IPS DF 6.9 (cell line): Measurements from ENCODE around the gene DNAI1.

Experiments used
- DNase-seq: peaks from one replicate; pipeline ENCODE4 v3.0.0-alpha.2; 2013; ENCODE audit warnings: low read depth, low spot score
- H3K27ac ChIP-seq: one replicate; pipeline ENCODE4 v1.5.1; 2013; ENCODE audit warnings: low read length, control low read depth
- H3K27me3 ChIP-seq: 2 replicates; pipeline ENCODE4 v1.6.1; 2013; ENCODE audit warnings: mild to moderate bottlenecking, low read length; ENCODE audit not compliant: control insufficient read depth, insufficient read depth
- H3K36me3 ChIP-seq: 2 replicates; pipeline ENCODE4 v1.6.1; 2013; ENCODE audit warnings: low read length; ENCODE audit not compliant: control insufficient read depth, insufficient read depth
- H3K4me1 ChIP-seq: 2 replicates; pipeline ENCODE4 v1.6.1; 2013; ENCODE audit warnings: low read length; ENCODE audit not compliant: control insufficient read depth, insufficient read depth
- H3K4me3 ChIP-seq: 2 replicates; pipeline ENCODE4 v1.5.1; 2013; ENCODE audit warnings: mild to moderate bottlenecking, low read length
- H3K9me3 ChIP-seq: 2 replicates; pipeline ENCODE4 v1.6.1; 2013; ENCODE audit warnings: low read length, inconsistent platforms; ENCODE audit not compliant: control insufficient read depth, insufficient read depth
- WGBS: extraction: QIAGEN DNeasy Blood & Tissue Kit; methylation state at CpG from one replicate; pipeline ENCODE4 v1.1.7; 2013; ENCODE audit warnings: mixed read lengths, missing lambda C conversion rate; ENCODE audit not compliant: insufficient read length, insufficient coverage; 5-methylcytosine and 5-hydroxymethylcytosine counted together

Gene DNAI1

DNA sequence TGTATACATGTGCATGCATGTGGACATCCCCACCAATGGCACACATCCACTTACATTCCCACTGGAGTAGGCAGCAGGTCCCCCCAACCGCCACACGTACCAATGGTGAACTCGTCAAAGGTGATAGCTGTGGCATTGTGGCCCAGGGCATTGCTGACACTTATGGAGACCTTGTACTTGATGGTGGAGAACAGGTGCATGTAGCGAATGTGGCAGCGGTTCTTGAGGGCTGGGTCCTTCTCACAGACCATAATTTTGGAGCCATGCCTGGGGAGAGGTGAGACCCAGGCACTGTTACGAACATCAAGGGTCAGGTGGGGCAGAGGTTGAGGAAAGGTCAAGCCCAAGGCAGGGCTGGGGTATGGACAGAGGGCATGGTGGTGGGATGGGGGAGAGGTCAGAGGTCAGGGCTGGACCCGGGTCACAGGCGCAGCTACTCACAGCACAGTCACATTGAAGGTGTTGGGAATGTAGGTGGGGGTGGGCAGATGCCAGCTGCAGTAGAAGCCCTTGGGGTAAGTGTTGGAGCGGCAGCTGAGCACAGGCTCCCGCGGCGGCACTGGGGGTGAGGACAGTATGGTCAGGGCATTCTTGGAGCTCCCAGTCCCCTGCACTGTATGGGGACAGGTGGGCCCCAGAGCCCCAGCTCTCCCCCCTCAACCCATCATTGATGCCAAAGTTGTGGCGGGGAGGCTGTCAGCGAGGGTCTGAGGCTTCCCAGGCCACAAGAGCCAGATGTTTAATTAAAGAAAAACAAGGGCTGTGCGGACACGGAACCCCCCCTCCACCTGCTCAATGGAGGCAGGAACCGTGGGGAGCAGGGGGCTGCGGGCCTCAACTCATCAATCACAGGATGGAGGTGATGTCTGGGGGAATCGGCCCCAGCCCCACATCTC, 99.1 kb downstream of the DNAI1 start:
- Histone ChIP-seq H3K4me3 (no peak overlapping the region), H3K4me1 (peaks cover 16% of the 10 kb centered on the region), H3K36me3 (no peaks in the 10 kb centered on the region), H3K27ac (no peak overlapping the region), H3K9me3 (no peaks in the 10 kb centered on the region), H3K27me3 (no peaks in the 10 kb centered on the region)
- DNase-seq = no peak
- WGBS = no CpG with 5 or more reads among the region's 19 CpGs

DNA sequence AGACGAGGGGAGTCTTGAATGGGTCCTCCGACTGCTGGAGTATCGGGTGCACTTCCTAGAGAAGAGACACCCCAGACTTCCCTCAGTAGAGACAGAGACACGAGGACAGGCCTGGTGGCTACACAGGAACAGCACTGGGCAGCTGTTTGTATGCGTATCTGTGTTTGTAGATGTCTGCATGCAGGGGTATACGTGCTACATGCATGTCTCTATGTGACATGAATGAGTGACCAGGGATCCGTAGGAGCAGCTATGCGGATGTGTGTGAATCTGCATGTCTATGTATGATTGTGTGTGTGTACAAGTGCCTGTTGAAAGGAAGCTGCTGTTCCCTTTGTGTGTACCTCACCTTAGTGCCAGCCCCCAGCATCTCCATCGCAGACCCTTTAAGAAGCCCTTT, 99.8 kb downstream of the DNAI1 start:
- DNase-seq = no peak
- Histone ChIP-seq H3K27ac (no peak overlapping the region), H3K4me3 (no peak overlapping the region), H3K27me3 (no peaks in the 10 kb centered on the region; the same call in 1 of the 2 replicates), H3K4me1 (peaks cover 16% of the 10 kb centered on the region), H3K36me3 (no peaks in the 10 kb centered on the region), H3K9me3 (no peaks in the 10 kb centered on the region)
- WGBS = no CpG with 5 or more reads among the region's 9 CpGs

DNA sequence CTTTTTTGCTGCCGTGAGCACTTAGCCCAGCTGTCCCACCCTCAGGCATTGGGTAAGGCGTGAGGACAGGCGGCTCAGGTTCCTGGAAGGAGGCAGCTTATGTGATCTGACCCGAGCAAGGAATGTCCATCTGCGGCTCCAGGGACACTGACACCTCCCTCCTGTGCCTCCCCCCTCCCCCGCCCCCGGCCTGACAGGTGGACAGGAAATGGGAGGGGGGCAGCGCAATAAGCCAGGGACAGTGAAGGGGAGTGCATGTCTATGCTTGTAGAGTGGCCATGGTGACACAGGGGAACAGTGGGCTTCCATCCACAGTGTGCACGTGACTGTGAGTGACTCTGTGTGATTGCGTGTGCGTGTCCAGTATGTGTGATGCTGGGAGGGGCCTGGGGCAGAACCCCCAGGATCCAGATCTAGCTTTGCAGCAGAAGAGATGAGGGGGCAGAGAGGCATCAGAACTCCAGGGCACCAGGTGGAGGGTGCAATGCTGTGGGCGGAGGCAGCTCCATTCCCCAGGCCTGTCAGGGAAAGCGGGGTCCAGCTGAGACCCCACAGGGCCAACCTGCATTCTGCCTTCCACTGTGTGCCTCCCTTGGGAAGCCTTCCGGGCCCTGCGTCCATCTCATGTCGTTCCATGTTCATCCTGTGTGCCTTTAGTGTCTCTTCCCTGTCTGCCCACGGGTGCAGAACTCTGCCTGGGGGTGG, 100.5 kb downstream of the DNAI1 start:
- no peaks in the 10 kb centered on the region for H3K9me3 ChIP-seq
- no peak overlapping the region for H3K4me3 ChIP-seq
- H3K4me1 ChIP-seq = peaks cover 16% of the 10 kb centered on the region
- no peak for DNase-seq
- H3K27me3 ChIP-seq = no peaks in the 10 kb centered on the region; the same call in 1 of the 2 replicates
- no CpG with 5 or more reads among the region's 17 CpGs for WGBS
- H3K36me3 ChIP-seq = no peaks in the 10 kb centered on the region
- no peak overlapping the region for H3K27ac ChIP-seq

DNA sequence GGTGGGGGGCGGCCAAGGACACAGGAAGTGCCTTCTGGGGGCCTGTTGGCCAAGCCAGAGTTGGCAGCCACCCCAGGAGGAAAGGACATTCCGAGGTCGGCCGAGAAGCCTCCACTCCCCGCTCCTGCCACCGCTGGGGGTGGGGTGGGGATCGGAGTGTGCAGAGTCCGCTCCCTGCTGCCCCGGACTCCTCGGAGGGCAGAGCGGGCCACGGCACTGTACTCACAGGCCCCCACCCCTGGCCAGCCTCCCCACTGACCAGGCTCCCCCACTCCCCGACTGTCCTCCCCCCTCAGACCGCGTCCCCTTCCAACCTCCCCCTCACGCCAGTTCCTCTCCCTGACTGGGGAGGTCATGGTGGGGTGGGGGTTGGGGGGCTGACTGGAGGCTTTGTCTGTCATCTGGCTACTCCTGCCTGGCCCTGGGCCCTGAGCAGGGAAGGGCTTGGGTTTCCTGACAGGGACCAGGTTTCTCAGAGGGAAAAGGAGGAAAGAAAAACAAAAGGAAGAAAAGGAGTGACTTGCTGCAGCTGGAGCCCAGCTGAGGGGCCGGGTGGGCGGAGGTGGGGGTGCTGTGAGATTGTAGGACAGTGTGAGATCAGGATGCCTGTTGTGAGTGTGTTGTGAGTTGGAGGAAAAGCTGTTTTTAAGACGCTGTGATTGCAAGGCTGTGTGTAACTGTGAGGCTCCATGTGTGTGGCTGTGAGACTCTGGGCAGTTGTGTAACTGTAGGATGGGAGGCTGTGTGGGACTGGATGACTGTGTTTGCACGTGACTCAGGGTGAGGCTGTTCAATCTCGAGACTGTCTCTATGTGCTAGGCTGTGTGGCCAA, 101.2 kb downstream of the DNAI1 start:
- Histone ChIP-seq H3K27me3 (no peaks in the 10 kb centered on the region; the same call in 1 of the 2 replicates), H3K4me1 (peaks cover 14% of the 10 kb centered on the region), H3K4me3 (no peak overlapping the region), H3K9me3 (no peaks in the 10 kb centered on the region), H3K27ac (no peak overlapping the region), H3K36me3 (no peaks in the 10 kb centered on the region)
- DNase-seq = no peak
- WGBS = no CpG with 5 or more reads among the region's 21 CpGs

DNA sequence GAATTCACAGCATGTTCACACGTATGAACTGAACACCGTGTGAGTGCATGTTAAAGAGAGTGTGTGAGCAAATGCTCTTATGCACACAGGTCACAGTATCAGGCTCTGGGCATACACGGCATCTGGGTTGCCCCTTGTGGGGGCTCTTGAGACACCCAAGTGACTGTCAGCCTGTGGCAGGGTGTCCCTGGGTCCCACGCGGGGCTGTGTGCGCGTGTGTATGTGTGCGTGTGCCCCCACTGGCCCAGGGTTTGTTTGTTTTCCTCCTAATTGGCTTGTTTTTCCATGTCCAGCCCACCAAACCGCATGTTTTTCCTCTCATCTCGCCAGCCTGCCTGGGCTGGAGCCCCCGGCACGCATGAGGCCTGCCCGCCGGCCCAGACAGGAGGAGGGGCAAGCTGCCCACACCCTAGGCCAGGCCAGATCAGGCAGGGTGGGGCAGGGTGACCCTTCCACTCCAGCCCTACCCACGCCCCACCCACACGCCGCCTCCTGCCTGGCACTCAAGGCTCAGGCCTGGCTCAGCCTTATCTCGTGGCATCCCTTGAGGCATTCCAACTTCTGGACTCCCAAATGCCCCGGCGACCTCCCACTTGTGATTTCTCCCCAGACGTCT, 102.1 kb downstream of the DNAI1 start:
- DNase-seq = no peak
- H3K9me3 ChIP-seq = no peaks in the 10 kb centered on the region
- peaks cover 8% of the 10 kb centered on the region for H3K4me1 ChIP-seq
- H3K27me3 ChIP-seq = no peaks in the 10 kb centered on the region; the same call in 1 of the 2 replicates
- no peak overlapping the region for H3K4me3 ChIP-seq
- H3K27ac ChIP-seq = no peak overlapping the region
- H3K36me3 ChIP-seq = no peaks in the 10 kb centered on the region
- WGBS = no CpG with 5 or more reads among the region's 21 CpGs

DNA sequence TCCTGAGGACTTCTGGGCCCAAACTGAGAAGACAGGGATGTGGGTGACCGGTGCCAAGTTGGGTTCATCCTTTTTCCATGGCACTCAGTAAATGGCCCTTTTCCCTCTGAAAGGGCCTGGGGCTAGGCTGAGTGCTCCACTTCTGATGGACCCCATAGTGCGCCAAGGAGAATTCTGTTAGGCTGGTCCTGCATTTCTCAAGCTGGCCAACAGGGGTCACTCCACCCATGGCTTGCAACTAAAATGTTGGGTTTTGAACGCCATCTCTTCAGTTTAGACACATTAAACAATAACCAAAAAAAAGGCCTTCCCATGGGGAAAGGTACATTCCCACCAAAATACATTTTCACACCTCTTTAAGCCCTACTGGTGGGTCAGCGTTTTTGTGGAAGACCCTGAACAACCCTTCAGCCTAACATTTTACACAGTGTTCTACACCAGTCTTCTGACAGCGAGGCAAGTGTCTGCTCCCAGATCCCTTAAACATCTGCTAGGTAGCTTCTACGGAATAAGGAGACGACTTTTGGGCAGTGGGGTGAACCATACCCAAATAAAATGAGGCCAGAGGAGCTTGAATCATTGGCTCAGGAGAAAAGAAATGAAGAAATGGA, 103.6 kb downstream of the DNAI1 start:
- no peaks in the 10 kb centered on the region for H3K36me3 ChIP-seq
- H3K9me3 ChIP-seq = no peaks in the 10 kb centered on the region
- WGBS = no CpG with 5 or more reads among the region's 7 CpGs
- no peak overlapping the region for H3K4me3 ChIP-seq
- H3K27ac ChIP-seq = no peak overlapping the region
- H3K27me3 ChIP-seq = no peaks in the 10 kb centered on the region; the same call in 1 of the 2 replicates
- DNase-seq = no peak
- H3K4me1 ChIP-seq = peaks cover 8% of the 10 kb centered on the region

DNA sequence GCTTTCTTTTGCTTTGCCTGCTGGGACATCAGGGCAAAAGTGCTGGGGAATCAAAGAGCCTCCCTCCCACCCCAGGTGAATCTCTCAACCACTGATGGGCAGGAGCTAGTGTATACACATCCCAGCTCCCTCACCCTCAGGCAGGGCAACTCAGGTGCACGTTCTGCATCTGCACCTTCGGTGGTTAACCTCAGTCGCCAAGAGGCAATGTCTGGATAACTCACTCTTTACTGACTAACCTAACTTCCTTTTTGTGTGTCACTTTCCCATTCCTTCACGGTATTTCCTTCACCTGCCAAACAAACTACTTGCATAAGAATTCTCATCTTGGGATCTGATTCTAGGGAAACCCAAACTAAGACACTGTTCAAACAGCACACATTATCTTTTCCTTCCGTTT, 104.7 kb downstream of the DNAI1 start:
- Histone ChIP-seq H3K36me3 (no peaks in the 10 kb centered on the region), H3K27me3 (no peaks in the 10 kb centered on the region; the same call in 1 of the 2 replicates), H3K9me3 (no peaks in the 10 kb centered on the region), H3K27ac (no peak overlapping the region), H3K4me1 (peaks cover 11% of the 10 kb centered on the region), H3K4me3 (no peak overlapping the region)
- no peak for DNase-seq
- no CpG with 5 or more reads among the region's 5 CpGs for WGBS

DNA sequence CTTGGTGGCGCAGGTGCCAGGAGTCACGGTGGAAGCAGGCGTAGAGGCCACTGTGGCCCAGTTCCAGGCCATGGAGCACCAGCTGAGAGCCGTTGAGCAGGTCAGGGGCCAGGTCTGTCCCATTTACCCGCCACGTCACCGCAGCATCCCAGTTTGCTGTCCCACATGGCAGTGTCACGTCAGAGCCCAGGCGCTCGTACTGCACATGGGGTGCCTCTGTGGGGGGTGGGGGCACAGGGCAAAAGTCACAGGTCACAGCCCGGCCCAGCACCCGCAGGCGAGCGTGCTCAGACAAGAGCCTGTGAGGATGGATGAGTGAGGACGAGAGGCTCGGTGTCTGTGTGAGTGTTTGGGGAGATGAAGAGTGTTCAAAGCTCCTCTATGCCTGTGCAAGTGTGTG, 106.0 kb downstream of the DNAI1 start:
- Histone ChIP-seq H3K36me3 (no peaks in the 10 kb centered on the region), H3K27me3 (no peaks in the 10 kb centered on the region; the same call in 1 of the 2 replicates), H3K27ac (no peak overlapping the region), H3K9me3 (no peaks in the 10 kb centered on the region), H3K4me1 (peaks cover 13% of the 10 kb centered on the region), H3K4me3 (no peak overlapping the region)
- no peak for DNase-seq
- no CpG with 5 or more reads among the region's 16 CpGs for WGBS

DNA sequence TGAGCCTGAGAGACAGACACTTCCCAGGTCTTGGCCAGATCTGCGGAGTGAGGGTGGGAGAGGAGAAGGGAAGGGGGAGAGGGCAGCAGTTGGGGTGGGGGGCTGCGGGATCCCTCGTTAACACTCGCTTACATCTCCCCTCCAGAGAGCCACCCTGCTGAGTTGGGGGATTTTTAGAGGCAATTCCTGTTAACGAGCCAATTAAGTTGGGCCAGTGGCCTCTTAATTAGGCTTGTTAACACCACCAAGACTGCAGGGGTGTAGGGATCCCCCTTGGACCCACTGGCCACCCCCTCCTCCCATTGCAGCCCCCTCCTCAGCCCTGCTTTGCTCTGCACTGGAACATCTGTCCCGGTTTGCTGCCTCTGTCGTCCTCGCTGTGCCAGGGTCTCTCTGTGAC, 107.3 kb downstream of the DNAI1 start:
- H3K27ac ChIP-seq = no peak overlapping the region
- H3K36me3 ChIP-seq = no peaks in the 10 kb centered on the region
- H3K4me3 ChIP-seq = no peak overlapping the region
- H3K4me1 ChIP-seq = peaks cover 9% of the 10 kb centered on the region
- no peaks in the 10 kb centered on the region; the same call in 1 of the 2 replicates for H3K27me3 ChIP-seq
- WGBS = no CpG with 5 or more reads among the region's 8 CpGs
- H3K9me3 ChIP-seq = no peaks in the 10 kb centered on the region
- DNase-seq = no peak
